Lower lobe of right lung (tissue), 2 donors: ENCODE results near the gene PPP1R37. TPM values are rescaled to one million over a fixed set of nuclear protein-coding genes. Genes with fewer than 3 reads are reported as not detected.

ENCODE experiments used
- ATAC-seq, 2 donors: fragments of 200-7000 bp; cut with Tn5 transposase; one replicate each; pipeline ENCODE4 v1.9.1; 2020 to 2022; ENCODE audit warnings: mild to moderate bottlenecking in 2 of 2, moderate library complexity in 2 of 2
- DNase-seq: peaks from one replicate; pipeline ENCODE4 v3.0.0-alpha.2; 2020
- H3K27ac ChIP-seq: fragments of 200-600 bp; one replicate; pipeline ENCODE4 v1.8.0; 2022
- H3K27me3 ChIP-seq: fragments of 200-600 bp; one replicate; pipeline ENCODE4 v1.8.0; 2022; ENCODE audit warnings: low read depth
- H3K36me3 ChIP-seq: fragments of 200-600 bp; one replicate; pipeline ENCODE4 v1.8.0; 2022; ENCODE audit warnings: mild to moderate bottlenecking
- H3K4me1 ChIP-seq: fragments of 200-600 bp; one replicate; pipeline ENCODE4 v1.8.0; 2022
- H3K4me3 ChIP-seq: fragments of 200-600 bp; one replicate; pipeline ENCODE4 v1.8.0; 2022; ENCODE audit warnings: mild to moderate bottlenecking
- H3K9me3 ChIP-seq: fragments of 200-600 bp; one replicate; pipeline ENCODE4 v1.8.0; 2022
- intact Hi-C: fragments of 100-400 bp; cut with DNase I; formaldehyde crosslinking; loops from one replicate; pipeline ENCODE4 v1.11.0; 2022
- total RNA-seq: library from RNA; stranded (reverse); fragmentation: NEBNext Ultra II Directional; extraction: Animal tissue kit (Norgen Biotek cat#: 25700); gene quantifications from one replicate; pipeline ENCODE4 v1.2.1, GENCODE V29; 2021
- TF ChIP-seq, protein P1 (sequence below): fragments of 200-600 bp; IDR thresholded peaks from one replicate; pipeline ENCODE4 v1.8.0; 2022; ENCODE audit warnings: antibody characterized with exemption, mild to moderate bottlenecking
- donor health status: DM: no; HTN: yes; CAD: no; lungs with severe emphysema.

Gene PPP1R37
- total RNA-seq, 1 donor from 2014 or later = 29.1 TPM

DNA sequence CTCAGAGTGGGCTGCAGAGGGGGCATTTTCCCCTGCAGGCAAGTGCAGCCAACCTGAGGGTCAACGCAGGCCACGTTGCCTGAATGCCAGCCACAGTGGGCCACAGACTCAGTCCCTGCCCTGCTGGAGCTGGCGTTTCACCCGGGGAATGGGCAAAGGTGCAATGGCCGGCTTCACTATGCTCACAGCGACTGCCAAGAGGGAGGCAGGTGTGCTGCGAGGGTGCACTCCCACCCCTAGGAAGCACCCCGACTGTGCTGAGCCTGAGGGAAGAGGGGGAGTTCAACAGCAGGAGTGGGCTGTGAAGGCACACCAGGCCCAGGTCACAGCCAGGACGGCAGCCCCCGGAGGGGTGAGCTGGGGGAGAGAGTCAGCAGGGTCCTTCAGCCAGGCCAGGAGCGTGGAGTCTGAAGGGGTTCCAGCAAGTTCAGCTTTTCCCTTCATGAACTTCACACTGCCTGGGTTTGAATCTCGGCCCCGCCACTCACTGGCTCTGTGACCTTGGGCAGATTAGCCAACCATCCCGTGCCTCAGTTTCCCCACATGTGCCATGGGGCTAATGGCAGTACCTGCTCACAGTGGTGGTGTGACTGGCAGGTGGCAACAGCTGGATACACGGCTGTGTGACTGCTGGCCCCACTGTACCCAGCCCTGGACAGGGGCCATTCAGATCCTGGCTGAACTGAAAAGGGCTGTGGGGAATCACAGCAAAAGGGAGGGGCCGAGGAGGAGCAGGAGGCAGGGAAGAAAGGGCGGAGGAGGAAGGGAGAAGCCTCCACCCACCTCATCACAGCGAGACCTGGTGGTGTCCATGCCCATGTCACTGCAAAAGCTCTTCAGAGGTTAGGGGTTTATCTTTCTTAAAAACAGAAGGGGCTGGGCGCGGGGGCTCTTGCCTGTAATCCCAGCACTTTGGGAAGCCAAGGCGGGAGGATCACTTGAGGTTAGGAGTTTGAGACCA, 77.4 kb downstream of the PPP1R37 start:
- Histone ChIP-seq H3K27me3 (no peaks in the 10 kb centered on the region), H3K4me3 (no peak overlapping the region), H3K27ac (no peak overlapping the region), H3K36me3 (no peaks in the 10 kb centered on the region), H3K9me3 (no peaks in the 10 kb centered on the region), H3K4me1 (peaks cover 31% of the 10 kb centered on the region)
- ATAC-seq = no peak
- TF ChIP-seq, protein P1, sequence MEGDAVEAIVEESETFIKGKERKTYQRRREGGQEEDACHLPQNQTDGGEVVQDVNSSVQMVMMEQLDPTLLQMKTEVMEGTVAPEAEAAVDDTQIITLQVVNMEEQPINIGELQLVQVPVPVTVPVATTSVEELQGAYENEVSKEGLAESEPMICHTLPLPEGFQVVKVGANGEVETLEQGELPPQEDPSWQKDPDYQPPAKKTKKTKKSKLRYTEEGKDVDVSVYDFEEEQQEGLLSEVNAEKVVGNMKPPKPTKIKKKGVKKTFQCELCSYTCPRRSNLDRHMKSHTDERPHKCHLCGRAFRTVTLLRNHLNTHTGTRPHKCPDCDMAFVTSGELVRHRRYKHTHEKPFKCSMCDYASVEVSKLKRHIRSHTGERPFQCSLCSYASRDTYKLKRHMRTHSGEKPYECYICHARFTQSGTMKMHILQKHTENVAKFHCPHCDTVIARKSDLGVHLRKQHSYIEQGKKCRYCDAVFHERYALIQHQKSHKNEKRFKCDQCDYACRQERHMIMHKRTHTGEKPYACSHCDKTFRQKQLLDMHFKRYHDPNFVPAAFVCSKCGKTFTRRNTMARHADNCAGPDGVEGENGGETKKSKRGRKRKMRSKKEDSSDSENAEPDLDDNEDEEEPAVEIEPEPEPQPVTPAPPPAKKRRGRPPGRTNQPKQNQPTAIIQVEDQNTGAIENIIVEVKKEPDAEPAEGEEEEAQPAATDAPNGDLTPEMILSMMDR = no peak
- intact Hi-C loops = no loop called here
- no peak for DNase-seq

DNA sequence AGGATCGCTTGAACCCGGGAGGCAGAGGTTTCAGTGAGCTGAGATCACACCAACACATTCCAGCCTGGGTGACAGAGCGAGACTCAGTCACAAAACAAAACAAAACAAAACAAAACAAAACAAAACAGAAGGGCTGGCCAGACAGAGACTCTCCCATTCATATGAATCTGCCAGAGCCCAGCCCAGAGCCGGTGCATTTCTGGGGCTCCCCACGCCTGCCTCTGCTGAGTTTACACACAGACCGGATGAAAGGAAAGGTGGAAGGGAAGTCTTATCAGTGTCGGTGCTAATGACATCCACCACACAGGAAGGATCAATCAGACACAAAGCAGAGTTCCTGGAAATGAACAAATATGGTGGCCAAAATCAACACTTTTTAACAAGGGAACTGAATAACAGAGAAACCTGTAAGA, 78.2 kb downstream of the PPP1R37 start:
- Histone ChIP-seq H3K27me3 (no peaks in the 10 kb centered on the region), H3K4me1 (peaks cover 31% of the 10 kb centered on the region), H3K27ac (no peak overlapping the region), H3K4me3 (no peak overlapping the region), H3K36me3 (no peaks in the 10 kb centered on the region), H3K9me3 (no peaks in the 10 kb centered on the region)
- intact Hi-C loops = no loop called here
- TF ChIP-seq, protein P1 = no peak
- ATAC-seq (peak in 1 of 2 donors; percentile 42), DNase-seq (no peak)

DNA sequence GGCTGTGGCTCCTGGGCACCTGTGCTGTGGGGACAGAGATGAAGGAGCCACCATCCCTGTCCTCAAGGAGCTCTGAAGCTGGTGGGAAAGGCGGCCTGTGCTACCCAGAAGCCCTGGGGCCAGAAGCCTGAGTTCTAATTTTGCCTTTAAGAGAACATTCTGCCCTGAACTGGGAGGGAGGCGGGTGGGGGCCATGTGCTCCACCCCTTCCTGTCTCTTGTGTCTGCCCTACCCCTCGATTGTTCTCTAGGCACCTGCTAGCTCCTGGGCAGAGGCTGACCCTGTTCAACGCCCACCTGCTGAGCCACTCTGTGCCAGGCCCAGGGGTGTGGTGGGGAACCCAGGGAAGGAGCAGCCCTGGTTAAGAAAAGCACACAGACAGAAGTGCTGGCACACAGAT, 79.2 kb downstream of the PPP1R37 start:
- Histone ChIP-seq H3K4me1 (peaks cover 29% of the 10 kb centered on the region), H3K9me3 (no peaks in the 10 kb centered on the region), H3K27ac (no peak overlapping the region), H3K36me3 (no peaks in the 10 kb centered on the region), H3K4me3 (no peak overlapping the region), H3K27me3 (no peaks in the 10 kb centered on the region)
- ATAC-seq = no peak
- intact Hi-C loops = no loop called here
- TF ChIP-seq, protein P1 = no peak
- no peak for DNase-seq

DNA sequence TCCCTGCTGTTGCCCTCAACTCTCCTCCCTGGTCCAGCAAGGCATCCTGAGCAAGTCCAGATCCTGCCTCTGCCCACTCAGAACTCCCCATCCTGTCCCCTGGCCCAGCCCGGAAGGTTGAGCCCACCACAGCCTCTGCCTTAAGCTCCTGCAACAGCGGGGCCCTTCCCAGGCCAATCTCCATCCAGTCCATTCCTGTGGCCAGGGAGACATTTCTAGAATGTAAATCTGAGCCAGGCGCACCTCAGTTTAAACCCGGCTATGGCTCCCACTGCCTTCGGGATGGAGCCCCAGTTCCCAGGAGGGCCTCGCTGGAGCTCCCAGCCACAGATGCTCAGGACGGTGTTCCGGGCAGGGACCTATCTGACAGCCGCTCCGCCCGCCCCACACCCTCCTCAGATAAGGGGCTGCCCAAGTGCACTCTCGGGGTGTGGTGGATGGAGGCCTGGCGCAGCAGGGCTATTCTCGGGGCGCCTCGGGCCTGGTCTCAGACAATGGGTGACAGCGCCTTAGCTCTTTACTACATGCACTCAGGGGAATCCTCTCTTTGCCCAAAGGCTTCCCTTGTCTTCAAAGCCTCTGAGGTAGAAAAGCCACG, 79.7 kb downstream of the PPP1R37 start:
- H3K4me1 ChIP-seq = peaks cover 34% of the 10 kb centered on the region
- ATAC-seq = no peak
- no peaks in the 10 kb centered on the region for H3K9me3 ChIP-seq
- TF ChIP-seq, protein P1 = no peak
- no peak overlapping the region for H3K27ac ChIP-seq
- H3K27me3 ChIP-seq = no peaks in the 10 kb centered on the region
- no peak overlapping the region for H3K4me3 ChIP-seq
- intact Hi-C loops = no loop called here
- H3K36me3 ChIP-seq = no peaks in the 10 kb centered on the region
- DNase-seq = no peak

DNA sequence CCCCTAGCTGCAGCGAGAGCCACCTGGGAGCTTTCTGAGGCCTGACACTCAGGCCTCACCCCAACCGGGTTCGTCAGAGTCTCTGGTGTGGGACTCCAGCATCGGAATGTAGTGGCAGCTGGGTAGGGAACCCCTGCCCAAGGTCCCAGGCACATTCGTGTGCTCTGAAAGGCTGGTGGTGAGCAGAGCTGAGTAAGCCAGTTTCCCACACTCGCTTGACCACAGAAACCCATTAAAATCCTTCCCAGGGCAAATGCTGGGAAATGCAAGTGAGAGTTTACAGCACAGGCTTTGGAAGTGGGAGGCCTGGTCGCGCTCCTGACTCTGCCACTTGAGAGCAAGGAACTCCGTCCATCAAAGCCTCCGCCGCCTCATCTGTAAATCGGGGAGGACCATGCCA, 80.8 kb downstream of the PPP1R37 start:
- Histone ChIP-seq H3K4me1 (peaks cover 35% of the 10 kb centered on the region), H3K27ac (no peak overlapping the region), H3K27me3 (no peaks in the 10 kb centered on the region), H3K4me3 (no peak overlapping the region), H3K36me3 (no peaks in the 10 kb centered on the region), H3K9me3 (no peaks in the 10 kb centered on the region)
- ATAC-seq = no peak
- TF ChIP-seq, protein P1 = no peak
- intact Hi-C loops = no loop called here
- DNase-seq = no peak
